Keratinocyte (primary cell): ENCODE data around the gene RESP18.

Experiments
- CTCF ChIP-seq, 3 experiments: IDR thresholded peaks in 1 of 3; conservative IDR thresholded peaks in 1 of 3; optimal IDR thresholded peaks in 1 of 3; 2 replicates in 2 of 3; 3 replicates in 1 of 3; pipeline versions ENCODE3 to v1.5.1; 2011; ENCODE audit warnings: low read length in 3 of 3, mild to moderate bottlenecking in 3 of 3, moderate library complexity in 2 of 3, control low read depth in 1 of 3, inconsistent platforms in 1 of 3; ENCODE audit not compliant: insufficient read depth in 2 of 3; ENCODE audit errors: extremely low read depth in 1 of 3
- EZH2 ChIP-seq: IDR thresholded peaks from one replicate; pipeline ENCODE4 v1.6.1; 2012; ENCODE audit warnings: inconsistent platforms, mild to moderate bottlenecking, low read length, moderate library complexity

DNA sequence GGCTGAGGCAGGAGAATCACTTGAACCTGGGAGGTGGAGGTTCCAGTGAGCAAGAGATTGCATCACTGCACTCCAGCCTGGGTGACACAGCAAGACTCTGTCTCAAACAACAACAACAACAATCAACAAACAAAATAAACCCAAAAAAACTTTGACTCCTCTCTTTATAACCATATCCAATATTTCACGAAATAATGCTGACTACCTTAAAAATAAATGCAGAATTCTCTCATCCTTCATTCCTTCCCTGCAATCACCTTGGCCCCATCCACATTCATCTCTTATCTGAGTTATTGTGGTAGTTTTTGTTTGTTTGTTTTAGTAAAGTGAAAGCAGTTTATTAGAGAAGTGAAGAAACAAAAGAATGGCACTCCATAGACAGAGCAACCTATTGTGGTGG lies 26.5 kb downstream of the RESP18 start:
- TF ChIP-seq CTCF (optimal IDR thresholded peaks at IDR 0.05 in 1 of 3, IDR thresholded peaks at IDR 0.05 in 1 of 3, conservative IDR thresholded peaks at IDR 0.05 in 1 of 3; ENCODE audit: extremely low read depth in 1 of 3, insufficient read depth in 2 of 3, low read length in 3 of 3) (no peak), EZH2 (no peak)
